SH-SY5Y (cell line): ENCODE measurements around the gene VPS33A.

Experiments used
- GATA2 ChIP-seq: IDR thresholded peaks from 2 replicates; pipeline ENCODE4 v1.6.1; 2011; ENCODE audit warnings: mild to moderate bottlenecking, low read depth, low read length
- GATA3 ChIP-seq: IDR thresholded peaks from 2 replicates; pipeline ENCODE4 v1.6.1; 2011; ENCODE audit warnings: low read depth, mild to moderate bottlenecking, low read length, moderate library complexity

VPS33A gene

DNA sequence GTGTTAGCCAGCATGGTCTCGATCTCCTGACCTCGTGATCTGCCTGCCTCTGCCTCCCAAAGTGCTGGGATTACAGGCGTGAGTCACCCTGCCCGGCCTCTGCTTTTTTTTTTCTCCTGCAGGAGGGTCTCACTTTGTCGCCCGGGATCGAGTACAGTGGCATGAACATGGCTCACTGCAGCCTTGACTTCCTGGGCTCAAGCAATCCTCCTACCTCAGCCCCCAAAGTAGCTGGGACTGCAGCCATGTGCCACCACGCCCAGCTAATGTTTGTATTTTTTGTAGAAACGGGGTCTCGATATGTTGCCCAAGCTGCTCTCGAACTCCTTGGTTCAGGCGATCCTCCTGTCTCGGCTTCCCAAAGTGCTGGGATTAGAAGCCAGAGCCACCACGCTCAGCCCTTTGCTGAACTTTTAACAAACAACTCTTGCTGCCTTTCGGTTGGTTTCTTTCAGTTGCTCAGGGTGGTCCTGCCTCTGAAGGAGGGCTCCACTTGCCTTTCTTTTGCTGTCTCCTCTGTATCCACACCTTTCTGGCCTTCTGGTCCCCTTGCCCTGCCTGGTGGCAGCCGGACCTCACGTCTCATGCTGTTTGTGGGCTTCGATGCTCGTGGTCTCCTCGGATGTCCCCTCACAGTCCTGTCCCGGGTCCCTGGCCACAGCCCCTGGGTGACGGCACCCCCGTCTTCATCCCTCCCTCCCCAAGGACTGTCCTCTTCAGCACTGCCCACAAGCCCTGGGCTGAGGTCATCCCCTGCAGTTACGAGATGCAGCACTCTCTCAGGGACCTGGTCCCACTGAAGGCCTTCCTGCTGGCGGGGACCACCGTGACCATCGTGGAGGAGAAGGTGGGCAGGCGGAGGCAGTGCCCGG lies 66.6 kb downstream of the VPS33A start:
- TF ChIP-seq GATA2 (no peak), GATA3 (no peak)

- no peak for TF ChIP-seq GATA3
- no peak for TF ChIP-seq GATA2
These were observed 68.7 kb downstream of the VPS33A start for GRCh38 chr12:122197612-122197966.

GRCh38 chr12:122195405-122195804 lies 70.9 kb downstream of the VPS33A start:
- TF ChIP-seq GATA2 (no peak), GATA3 (no peak)

DNA sequence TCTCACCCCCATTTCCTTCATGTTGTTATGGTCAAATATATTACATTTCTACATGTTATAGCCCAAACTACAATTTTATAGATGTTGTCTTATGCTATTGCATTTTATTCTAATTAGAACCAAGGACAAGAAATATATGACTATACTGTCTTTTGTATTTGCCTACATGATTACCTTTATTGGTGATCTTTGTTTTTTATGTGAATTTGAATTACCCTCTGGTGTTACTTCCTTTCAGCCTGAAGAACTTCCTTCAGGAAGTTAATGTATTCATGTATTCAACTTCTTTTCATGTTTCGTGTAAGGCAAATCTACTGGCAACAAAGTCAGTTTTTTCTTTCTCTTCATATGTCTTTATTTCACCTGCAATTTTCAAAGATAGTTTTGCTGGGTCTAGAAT lies 71.5 kb downstream of the VPS33A start:
- TF ChIP-seq GATA2, result no peak
- TF ChIP-seq GATA3, result no peak

- no peak for TF ChIP-seq GATA3
- TF ChIP-seq GATA2, result no peak
These were observed 73.9 kb downstream of the VPS33A start for GRCh38 chr12:122192441-122192840.

DNA sequence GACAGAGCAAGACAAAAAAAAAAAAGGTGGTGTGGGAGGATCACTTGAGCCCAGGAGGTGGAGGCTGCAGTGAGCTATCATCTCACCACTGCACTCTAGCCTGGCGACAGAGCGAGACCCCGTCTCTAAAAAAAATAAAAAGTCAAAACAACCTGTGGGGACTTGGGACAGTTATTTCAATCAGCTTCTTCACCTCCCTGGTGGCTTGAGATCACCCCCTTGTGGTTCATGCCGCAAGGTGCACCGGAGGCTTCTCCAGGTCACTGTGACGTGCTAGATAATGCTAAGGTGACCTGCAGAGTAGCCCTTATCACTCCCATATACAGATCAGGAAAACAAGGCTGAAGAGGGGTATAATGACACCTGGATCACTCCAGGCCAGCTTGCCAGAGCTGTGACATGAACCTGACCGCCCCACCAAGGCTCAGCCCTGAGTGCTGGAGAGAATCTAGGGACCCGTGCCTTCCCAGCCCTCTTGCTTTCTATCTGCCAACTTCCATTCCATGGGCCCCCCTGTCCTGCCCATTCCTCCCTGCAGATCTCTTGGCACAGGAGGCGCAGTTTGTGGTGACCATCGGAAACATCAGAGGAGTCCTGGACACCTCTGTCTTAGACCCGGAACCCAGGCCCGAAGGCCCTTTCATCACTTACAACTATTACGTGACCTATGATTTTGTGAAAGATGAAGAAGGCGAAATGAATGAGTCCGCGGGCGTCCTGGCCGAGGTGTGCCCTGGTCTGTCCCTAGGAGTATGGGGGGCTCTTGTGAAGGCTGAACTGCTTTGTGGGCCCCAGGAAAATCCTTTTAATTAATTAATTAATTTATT lies 75.2 kb downstream of the VPS33A start:
- TF ChIP-seq GATA2, result no peak
- no peak for TF ChIP-seq GATA3

GRCh38 chr12:122189626-122190475 lies 76.4 kb downstream of the VPS33A start:
- TF ChIP-seq GATA3 (no peak), GATA2 (no peak)

GRCh38 chr12:122187466-122187865 lies 78.8 kb downstream of the VPS33A start:
- no peak for TF ChIP-seq GATA3
- no peak for TF ChIP-seq GATA2

GRCh38 chr12:122185494-122186082 lies 80.7 kb downstream of the VPS33A start:
- no peak for TF ChIP-seq GATA3
- no peak for TF ChIP-seq GATA2

DNA sequence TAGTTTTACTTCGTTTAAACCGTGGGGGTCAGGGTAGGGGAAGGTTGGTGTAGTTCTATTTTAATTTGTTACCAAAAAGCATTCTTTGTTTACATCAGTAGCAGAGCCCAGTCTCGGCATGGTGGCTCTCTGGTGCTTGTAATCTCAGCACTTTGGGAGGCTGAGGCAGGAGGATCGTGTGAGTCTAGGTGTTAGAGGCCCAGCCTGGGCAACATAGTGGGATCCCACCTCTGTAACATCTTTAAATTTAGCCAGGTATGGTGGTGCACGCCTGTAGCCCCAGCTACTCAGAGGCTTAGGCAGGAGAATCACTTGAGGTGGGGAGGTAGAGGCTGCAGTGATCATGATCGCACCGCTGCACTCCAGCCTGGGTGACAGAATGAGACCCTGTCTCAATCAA lies 81.2 kb downstream of the VPS33A start:
- TF ChIP-seq GATA2 (no peak), GATA3 (no peak)

- TF ChIP-seq GATA2 (no peak), GATA3 (no peak)
These were observed 81.8 kb downstream of the VPS33A start for GRCh38 chr12:122184517-122184916.

- TF ChIP-seq GATA3 (no peak), GATA2 (no peak)
These were observed 82.7 kb downstream of the VPS33A start for GRCh38 chr12:122183588-122183940.

GRCh38 chr12:122182887-122183587 lies 83.3 kb downstream of the VPS33A start, which contains the start of gene LRRC43:
TSS of gene LRRC43 (plus strand) at chr12:122183123. CDS start at chr12:122183145, 22 bp downstream.
- TF ChIP-seq GATA2, result no peak
- no peak for TF ChIP-seq GATA3
